Heart right ventricle (tissue), 16 donors: ENCODE results near the gene MEIS3. TPM values are rescaled to one million over a fixed set of nuclear protein-coding genes. Genes with fewer than 3 reads are reported as not detected.

Experiments
- ATAC-seq, 8 donors: fragments of 200-7000 bp; cut with Tn5 transposase; one replicate each; pipeline ENCODE4 v1.9.1; 2020; ENCODE audit warnings: mild to moderate bottlenecking in 8 of 8, moderate library complexity in 8 of 8, moderate number of reproducible peaks in 1 of 8
- DNase-seq, 2 donors: peaks; one replicate each; pipeline ENCODE4 v3.0.0-alpha.2; 2020
- H3K27ac ChIP-seq, 10 donors: fragments of 200-600 bp; sonication (generic) in 2 of 10; one replicate each; pipeline versions ENCODE4 v1.5.0 to v1.8.0; 2020 to 2022; ENCODE audit warnings: mild to moderate bottlenecking in 3 of 10
- H3K27me3 ChIP-seq, 7 donors: fragments of 200-600 bp; one replicate each; pipeline ENCODE4 v1.8.0; 2021 to 2022; ENCODE audit warnings: mild to moderate bottlenecking in 2 of 7
- H3K36me3 ChIP-seq, 9 donors: fragments of 200-600 bp; sonication (generic) in 1 of 9; one replicate each; pipeline versions ENCODE4 v1.5.0 to v1.8.0; 2020 to 2022; ENCODE audit warnings: mild to moderate bottlenecking in 2 of 9
- H3K4me1 ChIP-seq, 9 donors: fragments of 200-600 bp; sonication (generic) in 1 of 9; one replicate each; pipeline versions ENCODE4 v1.5.0 to v1.8.0; 2020 to 2022; ENCODE audit warnings: mild to moderate bottlenecking in 4 of 9
- H3K4me3 ChIP-seq, 10 donors: fragments of 200-600 bp; sonication (generic) in 2 of 10; one replicate each; pipeline versions ENCODE4 v1.5.0 to v1.8.0; 2020 to 2022; ENCODE audit warnings: mild to moderate bottlenecking in 7 of 10, moderate library complexity in 2 of 10
- H3K9me3 ChIP-seq, 11 donors: fragments of 200-600 bp in 10 of 11; sonication (generic) in 2 of 11; one replicate each; pipeline versions ENCODE4 v1.5.0 to v1.8.0; 2013 to 2022; ENCODE audit warnings: mild to moderate bottlenecking in 2 of 11, control low read depth in 1 of 11, moderate library complexity in 1 of 11
- CTCF ChIP-seq, 9 donors: fragments of 200-600 bp; sonication (generic) in 2 of 9; IDR thresholded peaks; one replicate each; pipeline versions ENCODE4 v1.5.0 to v1.8.0; 2021 to 2022; ENCODE audit warnings: antibody characterized with exemption in 9 of 9, mild to moderate bottlenecking in 5 of 9, moderate library complexity in 1 of 9
- WGBS, 2 donors: extraction: QIAGEN DNeasy Blood & Tissue Kit; methylation state at CpG; one replicate each; pipeline ENCODE4 v1.1.7; 2013; ENCODE audit warnings: inconsistent platforms in 1 of 2; 5-methylcytosine and 5-hydroxymethylcytosine counted together
- intact Hi-C, 10 donors: fragments of 100-400 bp; cut with DNase I; formaldehyde crosslinking; loops; one replicate each; pipeline versions ENCODE4 v1.11.1 to v1.14.2; 2022
- polyA plus RNA-seq, 2 donors: library from polyadenylated mRNA; stranded (reverse); fragments of 200-250 nt; gene quantifications; one replicate each; pipeline ENCODE4 v1.2.3, GENCODE V29; 2013
- total RNA-seq, 10 donors: library from RNA; stranded (reverse); fragmentation: NEBNext Ultra II Directional in 3 of 10; extraction: Animal tissue kit (Norgen Biotek cat#: 25700) in 3 of 10; gene quantifications; one replicate each; pipeline versions ENCODE4 v1.2.1 to v1.2.4, GENCODE V29; 2021 to 2023
- donor health status: Arrhythmogenic right ventricular cardiomyopathy.
- donor health status: ischemic (EF 13 %, LVEDD 7.1; RV severe dilation, severe dysfunction).
- donor health status: healthy with polysubstance abuse.
- donor health status: DM: no; HTN: yes; CAD: no.
- donor health status: DM: no; HTN: no; CAD: no.
- donor health status: ischemic (EF 25% LVEDD 6.9; RV normal size, moderate dysfunction).
- donor health status: ischemic (EF 25% LVEDD 5.7; RV mildly dilated, moderate dysfunction).
- donor health status: healthy.
- donor health status: DM: yes; HTN: yes; CAD: no.
- donor health status: Ischemic cardiomyopathy.
- donor health status: ischemic (EF 35%, LVEDD 5.7; RV mildly dilated, moderate dysfunction).
- donor health status: nonischemic (EF 11% LVEDD 7.7; RV severe dilation, severe dysfunction).
- donor health status: DM: yes; HTN: yes; CAD: no.
- donor health status: PGD.
- donor health status: ischemic (EF 29% LVEDD 5.4; RV normal size, mild dysfunction).
- donor health status: nonischemic (EF 23%, LVEDD 6.1; RV moderate dilation, normal function).

Gene MEIS3
- total and polyA plus RNA-seq, 12 donors = 0.71 to 7.2 (median 2.5) TPM

GRCh38 chr19:47378246-47378645, 41.1 kb downstream of the MEIS3 start:
- intact Hi-C loops = no loop called here
- H3K27me3 ChIP-seq = no peaks in the 10 kb centered on the region
- H3K9me3 ChIP-seq = no peaks in the 10 kb centered on the region
- ATAC-seq = no peak
- 91 to 92% methylated on average over 11 of the region's 11 CpGs for WGBS, 2 donors
- H3K36me3 ChIP-seq = peaks cover 3 to 95% (median 53%) of the 10 kb centered on the region in 9 donors
- H3K27ac ChIP-seq = peak overlapping the region in 5 of 10 donors; percentile 53 to 73 (median 62)
- H3K4me1 ChIP-seq = peaks cover 0 to 17% (median 6%) of the 10 kb centered on the region in 9 donors
- no peak for DNase-seq
- no peak overlapping the region for H3K4me3 ChIP-seq
- TF ChIP-seq CTCF (IDR thresholded peaks at IDR 0.05) = no peak

- ATAC-seq = peak in 3 of 8 donors; percentile 3 to 21 (median 9)
- H3K27me3 ChIP-seq = no peaks in the 10 kb centered on the region
These were observed 41.5 kb downstream of the MEIS3 start for GRCh38 chr19:47377801-47378200.

GRCh38 chr19:47377208-47377701, 42.1 kb downstream of the MEIS3 start:
- no peak overlapping the region for H3K4me3 ChIP-seq
- H3K9me3 ChIP-seq = no peaks in the 10 kb centered on the region
- DNase-seq = peak; percentile 72 to 80
- peak in 1 of 9 donors; percentile 5 for TF ChIP-seq CTCF (IDR thresholded peaks at IDR 0.05)
- H3K4me1 ChIP-seq = peaks cover 0 to 17% (median 6%) of the 10 kb centered on the region in 9 donors
- no peaks in the 10 kb centered on the region for H3K27me3 ChIP-seq
- intact Hi-C loops = no loop called here
- peak overlapping the region; percentile 22 to 73 (median 57) for H3K27ac ChIP-seq
- WGBS, 2 donors = 42 to 58% methylated on average over 16 of the region's 16 CpGs
- ATAC-seq = peak; percentile 76 to 96 (median 91)
- H3K36me3 ChIP-seq = peaks cover 3 to 99% (median 59%) of the 10 kb centered on the region in 9 donors

More at GRCh38 chr19:47377801-47378200, 41.5 kb downstream of the MEIS3 start:
- peaks cover 0 to 17% (median 6%) of the 10 kb centered on the region in 9 donors for H3K4me1 ChIP-seq
- no peak overlapping the region for H3K4me3 ChIP-seq
- TF ChIP-seq CTCF (IDR thresholded peaks at IDR 0.05) = no peak
- intact Hi-C loops = no loop called here
- H3K36me3 ChIP-seq = peaks cover 3 to 99% (median 56%) of the 10 kb centered on the region in 9 donors
- H3K27ac ChIP-seq = peak overlapping the region in 9 of 10 donors; percentile 22 to 73 (median 58)
- H3K9me3 ChIP-seq = no peaks in the 10 kb centered on the region
- 55 to 73% methylated on average over 12 of the region's 12 CpGs for WGBS, 2 donors
- no peak for DNase-seq

- no peak overlapping the region for H3K4me3 ChIP-seq
- no peaks in the 10 kb centered on the region for H3K27me3 ChIP-seq
- intact Hi-C loops = no loop called here
- peaks cover 0 to 17% (median 5%) of the 10 kb centered on the region in 9 donors for H3K4me1 ChIP-seq
- no peak for TF ChIP-seq CTCF (IDR thresholded peaks at IDR 0.05)
- H3K9me3 ChIP-seq = no peaks in the 10 kb centered on the region
- DNase-seq (no peak), ATAC-seq (peak in 1 of 8 donors; percentile 19)
- peaks cover 0 to 99% (median 54%) of the 10 kb centered on the region in 9 donors for H3K36me3 ChIP-seq
- peak overlapping the region in 7 of 10 donors; percentile 17 to 73 (median 36) for H3K27ac ChIP-seq
- whole genome bisulfite sequencing, 2 donors = 83 to 88% methylated on average over 16 of the region's 16 CpGs
These were observed 42.7 kb downstream of the MEIS3 start for GRCh38 chr19:47376589-47377144.
